GM12865 (cell line): Measurements from ENCODE around the gene PIGS.
"Not testable (repeated sequence)": the region's sequence is repeated elsewhere in the genome, so short reads cannot be mapped to it uniquely, and the experiment has no call there.

ENCODE experiments used
- DNase-seq: peaks from one replicate; pipeline ENCODE4 v3.0.0; 2010; ENCODE audit warnings: low read depth
- H3K4me3 ChIP-seq: 2 replicates; pipeline ENCODE4 v1.5.1; 2011; ENCODE audit warnings: mild to moderate bottlenecking, low read depth, low read length, control low read depth
- CTCF ChIP-seq: IDR thresholded peaks from 2 replicates; pipeline ENCODE4 v1.5.1; 2011; ENCODE audit warnings: low read length, control low read depth, low read depth, inconsistent platforms; ENCODE audit not compliant: insufficient read depth; ENCODE audit errors: missing control alignments

PIGS gene

GRCh38 chr17:28523186-28523585 lies 48.1 kb downstream of the PIGS start:
- no peak overlapping the region for H3K4me3 ChIP-seq
- DNase-seq: no peak
- no peak for TF ChIP-seq CTCF

GRCh38 chr17:28522281-28522680 lies 49.0 kb downstream of the PIGS start:
- not testable (repeated sequence) for DNase-seq, H3K4me3 ChIP-seq

DNA sequence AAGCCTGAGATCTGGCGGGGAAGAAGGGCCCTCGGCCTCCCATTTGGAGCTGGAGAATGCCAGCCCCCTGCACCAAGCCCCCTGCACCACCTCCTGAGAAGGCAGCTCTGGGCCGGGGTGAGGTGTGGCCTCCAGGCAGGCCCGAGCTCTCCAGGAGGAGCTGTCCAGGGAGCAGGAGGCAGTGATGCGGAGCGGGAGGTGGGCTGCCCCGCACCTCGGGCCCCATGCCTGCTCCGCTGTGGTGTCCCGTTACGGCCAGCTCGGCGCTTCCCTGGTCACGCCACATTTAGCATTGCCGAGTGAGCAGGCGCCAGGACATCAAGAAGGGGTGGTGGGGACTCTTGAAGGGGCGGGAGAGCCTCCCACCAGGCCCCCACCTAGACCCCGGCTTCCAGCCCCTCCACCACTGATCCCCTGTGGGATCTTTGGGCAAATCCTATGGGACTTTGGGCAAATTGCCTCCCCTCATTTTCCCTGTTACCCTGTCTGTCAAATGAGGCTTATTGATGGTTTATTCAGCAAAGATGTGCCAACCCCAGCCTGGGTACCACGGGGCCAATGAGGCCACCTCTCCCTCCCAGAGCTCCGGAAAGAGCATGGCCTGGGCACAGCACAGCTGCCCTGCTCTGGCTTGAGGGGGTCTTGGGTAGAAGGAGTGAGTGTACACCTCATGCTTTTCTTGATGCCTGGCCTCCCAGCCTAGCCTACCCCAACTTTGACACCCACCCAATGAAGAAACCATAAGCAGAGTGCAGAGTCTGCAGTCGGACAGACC lies 49.8 kb downstream of the PIGS start:
- no peak for DNase-seq
- H3K4me3 ChIP-seq: no peak overlapping the region
- no peak for TF ChIP-seq CTCF

- TF ChIP-seq CTCF: no peak
- H3K4me3 ChIP-seq: no peak overlapping the region
- DNase-seq: no peak
Measured at GRCh38 chr17:28520687-28521086, 50.6 kb downstream of the PIGS start.

- no peak for DNase-seq
- TF ChIP-seq CTCF: no peak
Measured at GRCh38 chr17:28519236-28519635, 52.1 kb downstream of the PIGS start.

DNA sequence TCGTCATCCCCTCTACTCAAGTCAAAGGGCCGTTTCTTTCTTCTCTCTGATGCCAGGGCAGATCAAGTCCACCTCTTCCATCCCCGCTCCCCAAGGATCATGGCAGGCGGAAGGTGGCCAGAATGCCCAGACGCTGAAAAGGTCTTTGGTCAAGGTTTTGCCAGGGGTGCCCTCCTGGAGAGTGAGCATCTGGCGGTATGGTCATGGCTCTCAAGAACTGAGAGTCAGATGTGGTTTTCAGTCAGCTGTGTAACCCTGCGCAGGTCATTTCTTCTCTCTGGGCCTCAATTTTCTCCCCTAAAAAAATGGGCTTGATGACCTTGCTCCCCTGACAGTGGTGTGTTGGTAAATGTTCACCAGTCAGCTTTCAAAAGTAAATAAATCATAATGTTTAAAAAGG lies 52.7 kb downstream of the PIGS start:
- no peak for TF ChIP-seq CTCF
- DNase-seq: no peak
- no peak overlapping the region for H3K4me3 ChIP-seq

More at GRCh38 chr17:28519236-28519635, 52.1 kb downstream of the PIGS start:
- no peak overlapping the region for H3K4me3 ChIP-seq

DNA sequence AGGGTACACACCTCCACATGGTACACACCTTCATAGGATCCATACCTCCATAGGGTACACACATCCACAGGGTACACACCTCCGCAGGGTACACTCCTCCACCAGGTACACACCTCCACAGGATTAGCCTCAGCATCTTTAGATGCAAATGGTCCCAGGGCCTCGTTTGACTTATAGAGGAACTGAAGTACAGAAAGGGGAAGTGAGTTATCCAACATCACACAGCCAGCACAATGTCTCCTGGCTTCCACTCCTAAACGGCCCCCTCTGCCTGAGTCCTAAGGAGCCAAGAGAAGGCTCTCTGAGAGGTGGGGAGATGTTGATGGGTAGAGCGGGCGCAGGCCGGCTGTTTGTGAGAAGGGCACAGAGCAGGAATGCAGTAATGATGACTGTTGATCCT lies 53.2 kb downstream of the PIGS start:
- no peak for TF ChIP-seq CTCF
- DNase-seq: no peak
- H3K4me3 ChIP-seq: no peak overlapping the region
